Upper lobe of right lung (tissue), 1 donor: ENCODE results near the gene IQGAP2. TPM values are rescaled to one million over a fixed set of nuclear protein-coding genes. Genes with fewer than 3 reads are reported as not detected.

Experiments
- ATAC-seq: fragments of 200-7000 bp; cut with Tn5 transposase; one replicate; pipeline ENCODE4 v1.9.1; 2020; ENCODE audit warnings: mild to moderate bottlenecking, moderate library complexity
- DNase-seq: peaks from one replicate; pipeline ENCODE4 v3.0.0-alpha.2; 2020
- H3K27ac ChIP-seq: fragments of 200-600 bp; one replicate; pipeline ENCODE4 v1.8.0; 2022
- H3K27me3 ChIP-seq: fragments of 200-600 bp; one replicate; pipeline ENCODE4 v1.8.0; 2022; ENCODE audit warnings: mild to moderate bottlenecking
- H3K36me3 ChIP-seq: fragments of 200-600 bp; one replicate; pipeline ENCODE4 v1.8.0; 2022
- H3K4me1 ChIP-seq: fragments of 200-600 bp; one replicate; pipeline ENCODE4 v1.8.0; 2022
- H3K4me3 ChIP-seq: fragments of 200-600 bp; one replicate; pipeline ENCODE4 v1.8.0; 2022; ENCODE audit warnings: mild to moderate bottlenecking
- H3K9me3 ChIP-seq: fragments of 200-600 bp; one replicate; pipeline ENCODE4 v1.8.0; 2022
- CTCF ChIP-seq: fragments of 200-600 bp; IDR thresholded peaks from one replicate; pipeline ENCODE4 v1.8.0; 2022; ENCODE audit warnings: antibody characterized with exemption
- intact Hi-C: fragments of 100-400 bp; cut with DNase I; formaldehyde crosslinking; loops from one replicate; pipeline ENCODE4 v1.11.0; 2022
- total RNA-seq: library from RNA; stranded (reverse); fragmentation: NEBNext Ultra II Directional; extraction: Animal tissue kit (Norgen Biotek cat#: 25700); gene quantifications from one replicate; pipeline ENCODE4 v1.2.1, GENCODE V29; 2021
- donor health status: DM: no; HTN: yes; CAD: no; lungs with severe emphysema.

Gene IQGAP2
- total RNA-seq, 1 donor from 2014 or later = 31.0 TPM

GRCh38 chr5:76579166-76579937, 176.3 kb downstream of the IQGAP2 start:
- H3K27me3 ChIP-seq = no peaks in the 10 kb centered on the region
- ATAC-seq (no peak), DNase-seq (no peak)
- no peaks in the 10 kb centered on the region for H3K36me3 ChIP-seq
- no peaks in the 10 kb centered on the region for H3K9me3 ChIP-seq
- no peak overlapping the region for H3K27ac ChIP-seq
- no peak for TF ChIP-seq CTCF
- no peaks in the 10 kb centered on the region for H3K4me1 ChIP-seq
- intact Hi-C loops = no loop called here
- no peak overlapping the region for H3K4me3 ChIP-seq

GRCh38 chr5:76580981-76581380, 177.9 kb downstream of the IQGAP2 start:
- H3K4me3 ChIP-seq = no peak overlapping the region
- no peaks in the 10 kb centered on the region for H3K36me3 ChIP-seq
- no peaks in the 10 kb centered on the region for H3K9me3 ChIP-seq
- intact Hi-C loops = no loop called here
- H3K27ac ChIP-seq = no peak overlapping the region
- ATAC-seq (no peak), DNase-seq (no peak)
- H3K27me3 ChIP-seq = no peaks in the 10 kb centered on the region
- H3K4me1 ChIP-seq = no peaks in the 10 kb centered on the region
- TF ChIP-seq CTCF = no peak

- peak; percentile 90 for ATAC-seq
- intact Hi-C loops = no loop called here
- no peak overlapping the region for H3K27ac ChIP-seq
Observed at GRCh38 chr5:76582230-76583162, 179.4 kb downstream of the IQGAP2 start.

GRCh38 chr5:76583163-76584047, 180.3 kb downstream of the IQGAP2 start:
- H3K27me3 ChIP-seq = no peaks in the 10 kb centered on the region
- no peaks in the 10 kb centered on the region for H3K4me1 ChIP-seq
- no peaks in the 10 kb centered on the region for H3K9me3 ChIP-seq
- ATAC-seq (no peak), DNase-seq (no peak)
- no peak overlapping the region for H3K4me3 ChIP-seq
- no peak overlapping the region for H3K27ac ChIP-seq
- intact Hi-C loops = no loop called here
- H3K36me3 ChIP-seq = no peaks in the 10 kb centered on the region
- peak; percentile 47 for TF ChIP-seq CTCF

More at GRCh38 chr5:76582230-76583162, 179.4 kb downstream of the IQGAP2 start:
- DNase-seq = no peak
- Histone ChIP-seq H3K4me3 (no peak overlapping the region), H3K27me3 (no peaks in the 10 kb centered on the region), H3K36me3 (no peaks in the 10 kb centered on the region), H3K9me3 (no peaks in the 10 kb centered on the region), H3K4me1 (no peaks in the 10 kb centered on the region)
- TF ChIP-seq CTCF = no peak

GRCh38 chr5:76585783-76586217, 182.7 kb downstream of the IQGAP2 start:
- TF ChIP-seq CTCF = no peak
- H3K27me3 ChIP-seq = no peaks in the 10 kb centered on the region
- no peaks in the 10 kb centered on the region for H3K9me3 ChIP-seq
- H3K4me3 ChIP-seq = no peak overlapping the region
- intact Hi-C loops = no loop called here
- ATAC-seq = no peak
- no peaks in the 10 kb centered on the region for H3K36me3 ChIP-seq
- DNase-seq = no peak
- no peak overlapping the region for H3K27ac ChIP-seq
- H3K4me1 ChIP-seq = no peaks in the 10 kb centered on the region
